HG03432 (cell line): ENCODE data around the gene SMARCA1.

Experiments used
- ATAC-seq: cut with Tn5 transposase; IDR thresholded peaks from one replicate; pipeline ENCODE4 v1.9.1; 2021; ENCODE audit warnings: mild to moderate bottlenecking, moderate library complexity; ENCODE audit not compliant: unreplicated experiment

The SMARCA1 gene

GRCh38 chrX:129472116-129472515 lies 51.2 kb downstream of the SMARCA1 start:
- no peak for ATAC-seq

GRCh38 chrX:129462707-129463106 lies 60.6 kb downstream of the SMARCA1 start:
- ATAC-seq, result no peak

- ATAC-seq, result no peak
Observed at GRCh38 chrX:129461801-129462456, 61.4 kb downstream of the SMARCA1 start.

- no peak for ATAC-seq
Observed at GRCh38 chrX:129452523-129452922, 70.8 kb downstream of the SMARCA1 start.

- no peak for ATAC-seq
Observed at GRCh38 chrX:129450123-129450522, 73.2 kb downstream of the SMARCA1 start.

- no peak for ATAC-seq
Observed at GRCh38 chrX:129449148-129449547, 74.1 kb downstream of the SMARCA1 start.

- no peak for ATAC-seq
Observed at GRCh38 chrX:129445436-129445835, 77.9 kb downstream of the SMARCA1 start.

- no peak for ATAC-seq
Observed at GRCh38 chrX:129433945-129434344, 89.3 kb downstream of the SMARCA1 start.

- ATAC-seq, result no peak
Observed at GRCh38 chrX:129433461-129433860, 89.8 kb downstream of the SMARCA1 start.

GRCh38 chrX:129427267-129427666 lies 96.0 kb downstream of the SMARCA1 start:
- peak; percentile 50 for ATAC-seq

GRCh38 chrX:129423191-129423590 lies 100.1 kb downstream of the SMARCA1 start:
- no peak for ATAC-seq

- no peak for ATAC-seq
Observed at GRCh38 chrX:129404670-129405008, 118.7 kb downstream of the SMARCA1 start.

GRCh38 chrX:129403974-129404669 lies 119.2 kb downstream of the SMARCA1 start:
- no peak for ATAC-seq
